K562 (cell line): Measurements from ENCODE around the gene ASB6. TPM values are rescaled to one million over a fixed set of nuclear protein-coding genes. Genes with fewer than 3 reads are reported as not detected.

ENCODE experiments used
- CBFA2T3 ChIP-seq: fragments of 450-650 bp; IDR thresholded peaks from 2 replicates; pipeline ENCODE4 v1.6.1; 2017
- CBX1 ChIP-seq: sonication (generic); IDR thresholded peaks from 2 replicates; pipeline ENCODE4 v1.6.1; 2016; ENCODE audit warnings: antibody characterized with exemption, low read depth, mild to moderate bottlenecking
- GTF2B ChIP-seq: IDR thresholded peaks from 2 replicates; pipeline ENCODE4 v1.6.1; 2011; ENCODE audit not compliant: insufficient read length; ENCODE audit errors: extremely low read depth
- HDAC8 ChIP-seq: fragments of 450-650 bp; IDR thresholded peaks from 2 replicates; pipeline ENCODE4 v1.6.1; 2016; ENCODE audit warnings: mild to moderate bottlenecking, missing genetic modification characterization, moderate library complexity, missing compliant biosample characterization
- HMBOX1 ChIP-seq: sonication (generic); IDR thresholded peaks from 2 replicates; pipeline ENCODE4 v1.6.1; 2016
- HNRNPL ChIP-seq: fragments of 200-400 bp; formaldehyde crosslinking; IDR thresholded peaks from 2 replicates; pipeline ENCODE4 v1.6.1; 2017; ENCODE audit warnings: low read depth, mild to moderate bottlenecking, low read length
- IFI16 ChIP-seq: fragments of 250-450 bp; sonication (Bioruptor Pico); IDR thresholded peaks from 2 replicates; pipeline ENCODE4 v2.1.2; 2022; ENCODE audit warnings: mild to moderate bottlenecking, inconsistent platforms
- MAZ ChIP-seq, 2 experiments: fragments of 450-650 bp in 1 of 2; sonication (generic) in 1 of 2; formaldehyde crosslinking; IDR thresholded peaks in 1 of 2; conservative IDR thresholded peaks in 1 of 2; 2 replicates each; pipeline versions ENCODE4 v1.4.0 to v1.5.0; 2020; ENCODE audit warnings: mild to moderate bottlenecking in 1 of 2, missing genetic modification reagents in 1 of 2
- MXD1 ChIP-seq: fragments of 250-450 bp; sonication (Bioruptor Pico); IDR thresholded peaks from 2 replicates; pipeline ENCODE4 v1.8.0; 2021; ENCODE audit warnings: borderline replicate concordance, mild to moderate bottlenecking, moderate library complexity; ENCODE audit not compliant: poor library complexity, severe bottlenecking
- MXI1 ChIP-seq: IDR thresholded peaks from 2 replicates; pipeline ENCODE4 v1.6.1; 2011; ENCODE audit warnings: low read depth, mild to moderate bottlenecking, improper control_type of control experiment, low read length
- NFXL1 ChIP-seq: fragments of 450-650 bp; formaldehyde crosslinking; IDR thresholded peaks from 2 replicates; pipeline ENCODE4 v1.4.0; 2021; ENCODE audit warnings: mild to moderate bottlenecking
- NR3C1 ChIP-seq: sonication (generic); formaldehyde crosslinking; IDR thresholded peaks from 2 replicates; pipeline ENCODE4 v1.8.1; 2022; ENCODE audit warnings: missing genetic modification reagents
- POLR2AphosphoS5 ChIP-seq: IDR thresholded peaks from 2 replicates; pipeline ENCODE4 v1.6.1; 2011; ENCODE audit warnings: mild to moderate bottlenecking, low read depth, low read length, moderate library complexity; ENCODE audit not compliant: control insufficient read depth, insufficient read depth
- POLR2G ChIP-seq: fragments of 200-400 bp; formaldehyde crosslinking; IDR thresholded peaks from 2 replicates; pipeline ENCODE4 v1.6.1; 2017; ENCODE audit warnings: low read depth, mild to moderate bottlenecking, antibody characterized with exemption, low read length, moderate library complexity
- POLR3A ChIP-seq: IDR thresholded peaks from 2 replicates; pipeline ENCODE4 v1.6.1; 2011; ENCODE audit warnings: borderline replicate concordance, mild to moderate bottlenecking, moderate library complexity; ENCODE audit not compliant: insufficient read length, insufficient read depth; ENCODE audit errors: extremely low read depth
- RBFOX2 ChIP-seq: fragments of 200-400 bp; formaldehyde crosslinking; IDR thresholded peaks from 2 replicates; pipeline ENCODE4 v1.6.1; 2017; ENCODE audit warnings: low read depth, mild to moderate bottlenecking, low read length, moderate library complexity
- RHOXF2B ChIP-seq: fragments of 250-450 bp; sonication (Bioruptor Pico); conservative IDR thresholded peaks from 2 replicates; pipeline ENCODE4 v1.5.1; 2021
- RNF2 ChIP-seq: sonication (generic); IDR thresholded peaks from 2 replicates; pipeline ENCODE4 v1.6.1; 2016
- SP2 ChIP-seq: IDR thresholded peaks from 2 replicates; pipeline ENCODE4 v1.6.1; 2011; ENCODE audit warnings: mild to moderate bottlenecking, low read depth, low read length, moderate library complexity; ENCODE audit not compliant: poor library complexity, severe bottlenecking; ENCODE audit errors: extremely low read depth
- TCF7 ChIP-seq: sonication (generic); IDR thresholded peaks from 2 replicates; pipeline ENCODE4 v1.6.1; 2016; ENCODE audit warnings: antibody characterized with exemption, borderline replicate concordance
- ZBTB5 ChIP-seq: fragments of 450-650 bp; IDR thresholded peaks from 2 replicates; pipeline ENCODE4 v1.6.1; 2017; ENCODE audit warnings: antibody characterized with exemption
- ZNF134 ChIP-seq: fragments of 250-450 bp; sonication (Bioruptor Pico); conservative IDR thresholded peaks from 2 replicates; pipeline ENCODE4 v1.4.0; 2020
- ZNF316 ChIP-seq: fragments of 450-650 bp; IDR thresholded peaks from 2 replicates; pipeline ENCODE4 v1.6.1; 2016
- polyA plus RNA-seq, 8 experiments: library from polyadenylated mRNA; depleted of rRNA in 4 of 8; stranded (reverse) in 5 of 8; unstranded in 3 of 8; fragments of >200 nt; fragmentation: Nextera tagmentation in 2 of 8; fragmentation: Illumina TruSeq in 1 of 8; extraction: Ambion mirVana in 2 of 8; extraction: Trizol in 1 of 8; gene quantifications; 2 replicates each; pipeline versions ENCODE4 v1.2.1 to v1.2.3, GENCODE V29; 2011 to 2014; ENCODE audit warnings: inconsistent platforms in 1 of 8, missing spikeins in 1 of 8
- total RNA-seq, 7 experiments: library from RNA; depleted of rRNA in 6 of 7; stranded (reverse); fragments of >200 nt in 6 of 7; fragmentation: Illumina TruSeq in 2 of 7; extraction: Trizol in 2 of 7; gene quantifications; 2 replicates each; pipeline versions ENCODE4 v1.2.1 to v1.2.3, GENCODE V29; 2011 to 2021; ENCODE audit warnings: low replicate concordance in 1 of 7

Gene ASB6
- total and polyA plus RNA-seq, 9 of the 15 experiments (the other 6 are each of a cell fraction or from before 2014, with no cell fraction given): 0.92 to 17.8 (median 11.3) TPM

- TF ChIP-seq NR3C1 (CRISPR knock-in tag) (peak; percentile 71), ZNF134 (CRISPR knock-in tag) (peak; percentile 95), RHOXF2B (CRISPR knock-in tag) (no peak), MAZ (CRISPR knock-in tag; conservative IDR thresholded peaks at IDR 0.05 in 1 of 2, IDR thresholded peaks at IDR 0.05 in 1 of 2) (peak; percentile 92 to 97), POLR3A (no peak), NFXL1 (CRISPR knock-in tag) (no peak), ZBTB5 (peak; percentile 94), SP2 (peak; percentile 82), MXI1 (0 out of 2 replicates have a peak, but pooled peaks have one; percentile 38), RNF2 (peak; percentile 70), RBFOX2 (peak; percentile 77), ZNF316 (no peak), GTF2B (no peak), HNRNPL (peak; percentile 95), HDAC8 (tag) (no peak), HMBOX1 (no peak), CBFA2T3 (peak; percentile 26; the same call in 1 of the 2 replicates), MXD1 (CRISPR knock-in tag) (no peak), TCF7 (peak; percentile 79), CBX1 (0 out of 2 replicates have a peak, but pooled peaks have one; percentile 44), POLR2G (peak; percentile 84), IFI16 (CRISPR knock-in tag) (no peak), POLR2AphosphoS5 (peak; percentile 48; the same call in 1 of the 2 replicates)
Observed at GRCh38 chr9:129641750-129642585, at the start of gene ASB6 (continued).
